HepG2 (cell line): ENCODE data around the gene ATG4A. TPM values are rescaled to one million over a fixed set of nuclear protein-coding genes. Genes with fewer than 3 reads are reported as not detected.

Source experiments
- ATAC-seq: fragments of 200-7000 bp; cut with Tn5 transposase; 3 replicates; pipeline ENCODE4 v1.9.1; 2020; ENCODE audit warnings: mild to moderate bottlenecking, moderate library complexity
- BruUV-seq: library from RNA; stranded (reverse); fragments of 400-500 nt; replicated peaks from 2 replicates; lab custom pipeline; 2021; lab: Mats Ljungman, UMichigan
- CTCF ChIA-PET: fragments of 300-600 bp; formaldehyde crosslinking; extraction: SDS; loops from one replicate; lab custom pipeline; 2021; ENCODE audit warnings: low total read pairs, inconsistent platforms, low intra/inter-chr PET ratio; lab: Yijun Ruan, JAX
- POLR2A ChIA-PET: fragments of 350-600 bp; sonication (Branson Sonifier 250); formaldehyde crosslinking; loops from one replicate; lab custom pipeline; 2020; ENCODE audit warnings: antibody characterized with exemption, inconsistent platforms; lab: Yijun Ruan, JAX
- DNase-seq: peaks from one replicate; pipeline ENCODE4 v3.0.0-alpha.2; 2015; ENCODE audit warnings: low spot score
- FAIRE-seq: peaks from 3 replicates; lab custom pipeline; 2011; peaks lifted over from hg19 to GRCh38; lab: Jason Lieb, UNC
- H2AFZ ChIP-seq: one replicate; pipeline ENCODE4 v1.6.1; 2011; ENCODE audit warnings: low read length, inconsistent platforms
- H3K27ac ChIP-seq: fragments of 300-600 bp; 3 replicates; pipeline ENCODE4 v1.8.0; 2011; ENCODE audit warnings: mixed run types, mild to moderate bottlenecking, mixed read lengths, low read length, inconsistent platforms; ENCODE audit not compliant: insufficient read depth; ENCODE audit errors: extremely low read length
- H3K27me3 ChIP-seq, 2 experiments: fragments of 200-600 bp in 1 of 2; 2 replicates in 1 of 2; 3 replicates in 1 of 2; pipeline versions ENCODE4 v1.6.0 to v1.8.0; 2011; ENCODE audit warnings: low read length in 2 of 2, mild to moderate bottlenecking in 2 of 2, moderate library complexity in 2 of 2, inconsistent platforms in 1 of 2; ENCODE audit not compliant: insufficient read depth in 2 of 2, control insufficient read depth in 1 of 2
- H3K36me3 ChIP-seq, 2 experiments: fragments of 200-600 bp in 1 of 2; replicated peaks in 1 of 2; 2 replicates in 1 of 2; 3 replicates in 1 of 2; pipeline versions ENCODE4 v1.5.1 to v1.8.0; 2011; ENCODE audit warnings: low read length in 2 of 2, inconsistent platforms in 1 of 2; ENCODE audit not compliant: insufficient read depth in 2 of 2, control insufficient read depth in 1 of 2
- H3K4me1 ChIP-seq: 2 replicates; pipeline ENCODE4 v1.5.1; 2012; ENCODE audit warnings: low read length, inconsistent platforms; ENCODE audit not compliant: insufficient read depth
- H3K4me2 ChIP-seq: 2 replicates; pipeline ENCODE4 v1.6.0; 2011; ENCODE audit warnings: low read depth, low read length, inconsistent platforms
- H3K4me3 ChIP-seq, 3 experiments: fragments of 200-600 bp in 1 of 3; sonication (generic), shearing (Covaris generic) in 1 of 3; replicated peaks in 1 of 3; 2 replicates each; pipeline ENCODE4 v1.5.1; 2011 to 2016; ENCODE audit warnings: low read length in 3 of 3, inconsistent platforms in 2 of 3, low read depth in 2 of 3, mild to moderate bottlenecking in 2 of 3, control low read depth in 1 of 3, mixed read lengths in 1 of 3; ENCODE audit not compliant: insufficient read depth in 1 of 3
- H3K79me2 ChIP-seq: one replicate; pipeline ENCODE4 v1.6.1; 2011; ENCODE audit warnings: low read length, inconsistent platforms; ENCODE audit not compliant: insufficient read depth
- H3K9ac ChIP-seq: 2 replicates; pipeline ENCODE4 v1.6.0; 2011; ENCODE audit warnings: mild to moderate bottlenecking, low read depth, low read length, inconsistent platforms; ENCODE audit not compliant: insufficient read depth
- H3K9me3 ChIP-seq: 2 replicates; pipeline ENCODE4 v1.5.1; 2012; ENCODE audit warnings: mild to moderate bottlenecking, low read length
- H4K20me1 ChIP-seq: 2 replicates; pipeline ENCODE4 v1.6.0; 2011; ENCODE audit warnings: inconsistent platforms, mild to moderate bottlenecking, low read length, moderate library complexity; ENCODE audit not compliant: insufficient read depth
- AHR ChIP-seq: IDR thresholded peaks from 2 replicates; pipeline ENCODE4 v1.6.1; 2018; ENCODE audit warnings: missing genetic modification reagents, missing compliant biosample characterization
- CEBPB ChIP-seq: IDR thresholded peaks from 2 replicates; pipeline ENCODE4 v1.6.1; 2011; ENCODE audit warnings: low read depth, low read length, improper control_type of control experiment, borderline replicate concordance
- KLF16 ChIP-seq, 2 experiments: sonication (generic) in 1 of 2; formaldehyde crosslinking in 1 of 2; IDR thresholded peaks; 2 replicates each; pipeline versions ENCODE4 v1.6.1 to v1.8.0; 2016 to 2023; ENCODE audit warnings: missing genetic modification reagents in 2 of 2, missing compliant biosample characterization in 1 of 2
- PRDM10 ChIP-seq: sonication (generic); formaldehyde crosslinking; IDR thresholded peaks from 2 replicates; pipeline ENCODE4 v1.4.0; 2020; ENCODE audit warnings: low read depth, missing genetic modification reagents
- RAD51 ChIP-seq: fragments of 450-650 bp; IDR thresholded peaks from 2 replicates; pipeline ENCODE4 v1.6.1; 2016; ENCODE audit warnings: borderline replicate concordance
- RBFOX2 ChIP-seq: fragments of 200-400 bp; formaldehyde crosslinking; IDR thresholded peaks from 2 replicates; pipeline ENCODE4 v1.6.1; 2017; ENCODE audit warnings: low read depth, mild to moderate bottlenecking, low read length
- RXRB ChIP-seq: IDR thresholded peaks from 2 replicates; pipeline ENCODE4 v1.6.1; 2016; ENCODE audit warnings: borderline replicate concordance, missing genetic modification reagents, missing compliant biosample characterization
- SAFB2 ChIP-seq: sonication (generic); formaldehyde crosslinking; IDR thresholded peaks from 2 replicates; pipeline ENCODE4 v1.5.1; 2020; ENCODE audit warnings: missing genetic modification reagents, low read depth, mild to moderate bottlenecking, borderline replicate concordance
- SMAD9 ChIP-seq: sonication (generic); formaldehyde crosslinking; IDR thresholded peaks from 2 replicates; pipeline ENCODE4 v1.5.1; 2020; ENCODE audit warnings: mild to moderate bottlenecking, missing genetic modification reagents
- ZNF367 ChIP-seq: sonication (generic); formaldehyde crosslinking; IDR thresholded peaks from 2 replicates; pipeline ENCODE4 v1.4.0; 2020; ENCODE audit warnings: missing genetic modification reagents, borderline replicate concordance
- ZNF619 ChIP-seq: sonication (generic); formaldehyde crosslinking; IDR thresholded peaks from 2 replicates; pipeline ENCODE4 v1.4.0; 2020; ENCODE audit warnings: mild to moderate bottlenecking, missing genetic modification reagents
- in situ Hi-C: cut with HindIII; loops from 2 replicates; pipeline ENCODE4 v1.10.0; 2017; ENCODE audit warnings: low pct_unique_long_range_greater_than_20kb; ENCODE audit not compliant: extremely low pct_ligation_motif_present
- intact Hi-C: fragments of 100-400 bp; cut with micrococcal nuclease; formaldehyde crosslinking; loops from one replicate; pipeline ENCODE4 v1.10.0; 2022; ENCODE audit not compliant: unreplicated experiment
- polyA plus RNA-seq, 8 experiments: library from polyadenylated mRNA; depleted of rRNA in 3 of 8; stranded (reverse) in 7 of 8; unstranded in 1 of 8; fragments of >200 nt; fragmentation: Illumina TruSeq in 4 of 8; extraction: Trizol in 4 of 8; gene quantifications; 2 replicates each; pipeline versions ENCODE4 v1.2.1 to v1.2.3, GENCODE V29; 2011 to 2016; ENCODE audit warnings: low read depth in 4 of 8, missing spikeins in 1 of 8, mixed read lengths in 1 of 8; ENCODE audit not compliant: insufficient read depth in 1 of 8
- total RNA-seq, 5 experiments: library from RNA; depleted of rRNA; stranded (reverse); fragments of >200 nt; fragmentation: Illumina TruSeq; extraction: Trizol; gene quantifications; 2 replicates each; pipeline ENCODE4 v1.2.3, GENCODE V29; 2016; ENCODE audit warnings: low read depth in 1 of 5
- TF ChIP-seq, protein P1 (sequence below): IDR thresholded peaks from 2 replicates; pipeline ENCODE4 v1.6.1; 2016; ENCODE audit warnings: low read depth, borderline replicate concordance

Gene ATG4A
- total and polyA plus RNA-seq, 2 of the 13 experiments (the other 11 are each of a cell fraction or from before 2014, with no cell fraction given) = 3.3 to 6.3 TPM

GRCh38 chrX:108148524-108148923 is 56.9 kb downstream of the ATG4A start:
- H3K4me2 ChIP-seq = no peak overlapping the region
- no peak for ATAC-seq
- no peaks in the 10 kb centered on the region for H3K27me3 ChIP-seq
- H3K9me3 ChIP-seq = no peaks in the 10 kb centered on the region
- DNase-seq = no peak
- no peaks in the 10 kb centered on the region for H3K79me2 ChIP-seq
- POLR2A ChIA-PET = no interaction called here
- no peaks in the 10 kb centered on the region for H4K20me1 ChIP-seq
- intact Hi-C loops = no loop called here
- TF ChIP-seq SAFB2 (no peak), RXRB (CRISPR knock-in tag) (no peak), PRDM10 (CRISPR knock-in tag) (no peak), RAD51 (no peak), KLF16 (CRISPR knock-in tag; IDR thresholded peaks at IDR 0.05) (no peak), RBFOX2 (no peak), CEBPB (no peak), AHR (no peak), ZNF367 (no peak), ZNF619 (CRISPR knock-in tag) (no peak), SMAD9 (CRISPR knock-in tag) (no peak)
- TF ChIP-seq, protein P1, sequence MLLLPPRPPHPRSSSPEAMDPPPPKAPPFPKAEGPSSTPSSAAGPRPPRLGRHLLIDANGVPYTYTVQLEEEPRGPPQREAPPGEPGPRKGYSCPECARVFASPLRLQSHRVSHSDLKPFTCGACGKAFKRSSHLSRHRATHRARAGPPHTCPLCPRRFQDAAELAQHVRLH (CRISPR knock-in tag) = no peak
- H3K27ac ChIP-seq = no peak overlapping the region
- CTCF ChIA-PET = no interaction called here
- H3K4me1 ChIP-seq = no peaks in the 10 kb centered on the region
- in situ Hi-C loops = no loop called here
- H3K9ac ChIP-seq = no peak overlapping the region
- no TSS peak for BruUV-seq
- no peaks in the 10 kb centered on the region for H3K36me3 ChIP-seq
- H3K4me3 ChIP-seq = no peak overlapping the region
- no peak for FAIRE-seq
- H2AFZ ChIP-seq = no peak overlapping the region
